Rectal smooth muscle tissue (tissue), 1 donor: Measurements from ENCODE around the gene CDH13.

Experiments used
- H3K27ac ChIP-seq: one replicate; pipeline ENCODE4 v1.7.0; 2013; ENCODE audit warnings: low read depth, low read length, inconsistent platforms
- H3K27me3 ChIP-seq: one replicate; pipeline ENCODE4 v1.7.0; 2013; ENCODE audit warnings: low read length; ENCODE audit not compliant: control insufficient read depth, insufficient read depth
- H3K36me3 ChIP-seq: one replicate; pipeline ENCODE4 v1.7.0; 2013; ENCODE audit warnings: low read length; ENCODE audit not compliant: control insufficient read depth, insufficient read depth
- H3K4me1 ChIP-seq: one replicate; pipeline ENCODE4 v1.7.0; 2013; ENCODE audit warnings: low read length; ENCODE audit not compliant: control insufficient read depth, insufficient read depth
- H3K4me3 ChIP-seq: one replicate; pipeline ENCODE4 v1.7.0; 2013; ENCODE audit warnings: low read length
- H3K9ac ChIP-seq: one replicate; pipeline ENCODE4 v1.7.0; 2013; ENCODE audit warnings: low read length

The CDH13 gene

GRCh38 chr16:83464991-83465390, 838.2 kb downstream of the CDH13 start:
- no peaks in the 10 kb centered on the region for H3K4me1 ChIP-seq
- no peak overlapping the region for H3K4me3 ChIP-seq
- no peaks in the 10 kb centered on the region for H3K36me3 ChIP-seq
- H3K27ac ChIP-seq, result no peak overlapping the region
- no peaks in the 10 kb centered on the region for H3K27me3 ChIP-seq
- no peak overlapping the region for H3K9ac ChIP-seq

DNA sequence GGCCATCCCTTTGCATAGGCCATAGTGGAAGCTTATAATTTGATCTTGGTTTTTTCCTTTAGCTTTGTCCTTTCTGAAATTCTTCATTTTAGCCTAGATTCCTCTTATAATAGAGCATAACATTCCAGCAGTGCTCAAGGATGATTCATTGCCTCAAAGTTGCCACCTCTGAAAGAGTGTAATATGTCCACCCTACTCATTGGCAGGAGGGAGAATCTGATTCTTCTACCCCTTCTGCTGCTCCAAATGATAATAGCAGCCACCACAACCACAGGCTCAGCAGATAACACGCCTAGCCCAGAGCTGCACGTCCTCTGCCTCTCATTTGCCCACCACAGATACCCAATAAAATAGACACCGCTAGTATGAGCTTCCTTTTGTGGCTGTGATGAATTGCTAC, 843.6 kb downstream of the CDH13 start:
- Histone ChIP-seq H3K27me3 (no peaks in the 10 kb centered on the region), H3K4me1 (no peaks in the 10 kb centered on the region), H3K36me3 (no peaks in the 10 kb centered on the region), H3K9ac (no peak overlapping the region), H3K4me3 (no peak overlapping the region), H3K27ac (no peak overlapping the region)

GRCh38 chr16:83472776-83473501, 846.2 kb downstream of the CDH13 start:
- H3K4me3 ChIP-seq, result no peak overlapping the region
- H3K36me3 ChIP-seq, result no peaks in the 10 kb centered on the region
- no peak overlapping the region for H3K27ac ChIP-seq
- no peak overlapping the region for H3K9ac ChIP-seq
- H3K27me3 ChIP-seq, result no peaks in the 10 kb centered on the region
- no peaks in the 10 kb centered on the region for H3K4me1 ChIP-seq

DNA sequence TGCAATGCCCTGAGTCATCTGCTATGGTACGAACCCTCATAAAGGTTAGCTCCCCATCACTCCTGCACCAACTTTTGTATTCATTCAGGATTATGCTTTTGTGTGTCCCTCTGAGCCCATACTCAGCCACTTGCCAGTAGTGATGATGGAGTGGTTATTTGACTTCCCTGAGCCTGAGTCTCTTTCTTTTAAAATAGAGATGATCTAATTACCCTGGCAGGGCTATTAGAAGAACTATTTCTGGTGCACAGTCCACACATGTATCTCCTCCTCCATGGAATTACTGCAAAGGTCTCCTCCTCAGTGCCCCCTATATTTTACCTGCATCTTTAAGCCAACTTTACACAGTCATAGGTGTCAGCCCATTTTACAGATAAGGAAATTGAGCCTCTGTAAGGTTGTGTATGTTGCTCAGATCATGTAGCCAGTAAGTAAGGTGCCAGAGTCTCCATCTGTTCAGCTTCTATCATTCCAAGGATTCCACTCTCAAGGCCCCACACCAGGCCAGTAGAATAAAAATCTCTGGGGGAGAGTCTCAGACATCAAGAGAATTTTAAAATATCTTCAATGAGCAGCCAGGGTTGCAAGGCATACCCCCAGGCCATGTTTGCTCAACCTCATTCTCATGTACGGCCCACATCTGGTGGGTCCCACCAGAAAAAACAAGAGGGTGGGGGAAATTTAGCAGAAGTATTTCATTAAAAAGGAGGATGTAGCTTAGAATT, 847.3 kb downstream of the CDH13 start:
- Histone ChIP-seq H3K4me3 (no peak overlapping the region), H3K9ac (no peak overlapping the region), H3K36me3 (no peaks in the 10 kb centered on the region), H3K27me3 (no peaks in the 10 kb centered on the region), H3K27ac (no peak overlapping the region), H3K4me1 (no peaks in the 10 kb centered on the region)

DNA sequence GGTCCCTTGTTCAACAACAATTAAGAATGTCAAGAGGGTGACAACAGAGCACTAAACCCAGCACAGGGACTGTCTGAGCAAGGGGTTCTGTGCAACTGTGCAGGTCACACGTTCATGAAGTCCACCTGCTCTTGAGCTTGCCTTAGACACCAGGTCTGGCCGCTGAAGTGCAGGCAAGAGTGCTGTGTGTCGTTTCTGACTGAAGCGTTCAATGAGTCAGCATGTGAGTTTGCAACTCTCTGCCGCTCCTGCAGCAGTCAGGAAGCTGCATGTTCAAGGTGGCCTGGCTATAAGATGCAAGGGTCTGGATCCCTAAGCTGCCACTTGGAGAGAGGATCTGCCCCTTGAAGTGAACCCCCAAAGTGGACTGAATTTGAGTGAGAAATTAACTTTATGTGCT, 848.3 kb downstream of the CDH13 start:
- Histone ChIP-seq H3K4me1 (no peaks in the 10 kb centered on the region), H3K36me3 (no peaks in the 10 kb centered on the region), H3K4me3 (no peak overlapping the region), H3K9ac (no peak overlapping the region), H3K27ac (no peak overlapping the region), H3K27me3 (no peaks in the 10 kb centered on the region)

GRCh38 chr16:83481589-83481988, 854.8 kb downstream of the CDH13 start:
- no peak overlapping the region for H3K27ac ChIP-seq
- H3K9ac ChIP-seq, result no peak overlapping the region
- H3K27me3 ChIP-seq, result no peaks in the 10 kb centered on the region
- H3K36me3 ChIP-seq, result no peaks in the 10 kb centered on the region
- H3K4me1 ChIP-seq, result no peaks in the 10 kb centered on the region
- no peak overlapping the region for H3K4me3 ChIP-seq

DNA sequence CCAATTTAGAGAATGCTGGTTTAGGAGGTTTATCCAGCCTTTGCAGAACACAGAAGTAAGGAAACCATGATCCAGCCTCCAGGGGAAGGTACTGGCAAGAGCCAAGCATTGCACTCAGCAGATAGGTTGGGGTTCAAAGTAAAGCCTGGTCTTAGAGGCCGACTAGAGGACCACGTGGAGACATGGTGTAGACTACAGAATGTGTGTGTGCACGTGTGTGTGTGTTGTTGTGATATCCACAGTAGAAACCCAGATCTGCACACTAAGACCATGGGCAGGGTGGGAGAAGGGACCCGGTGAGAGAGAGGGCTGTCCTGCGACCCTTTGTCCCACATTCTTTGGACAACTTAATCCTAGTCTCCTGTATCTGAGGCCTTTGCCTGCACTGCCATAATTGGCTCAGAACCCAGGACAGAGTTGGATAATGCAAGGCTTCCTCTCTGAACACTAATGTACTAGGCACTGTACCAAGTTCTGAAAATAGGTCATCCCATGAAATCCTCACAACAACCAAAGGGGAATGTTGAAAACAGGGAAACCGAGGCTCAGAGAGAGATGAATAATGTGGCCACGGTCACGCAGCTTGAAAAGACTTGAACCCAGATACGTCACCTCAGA, 855.9 kb downstream of the CDH13 start:
- Histone ChIP-seq H3K27me3 (no peaks in the 10 kb centered on the region), H3K27ac (no peak overlapping the region), H3K4me3 (no peak overlapping the region), H3K36me3 (no peaks in the 10 kb centered on the region), H3K9ac (no peak overlapping the region), H3K4me1 (no peaks in the 10 kb centered on the region)

DNA sequence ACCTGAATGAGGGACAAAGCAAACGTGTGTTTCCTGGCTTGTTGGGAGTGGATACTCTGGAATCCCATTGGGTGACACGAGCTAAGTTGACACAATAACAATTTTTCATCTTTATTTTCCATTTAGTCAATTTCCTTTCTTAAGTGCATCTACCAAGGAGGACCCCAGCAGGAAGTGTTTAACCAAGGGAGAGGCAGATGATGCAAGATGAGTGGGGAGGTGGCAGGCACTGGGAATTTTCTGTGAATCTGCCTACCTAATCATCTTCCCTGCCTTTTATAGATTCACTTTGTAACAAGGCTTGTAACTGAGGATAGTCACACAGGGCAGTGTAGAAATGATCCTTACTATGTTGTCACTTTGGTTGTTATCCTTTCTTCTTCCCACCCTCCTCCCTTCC, 863.3 kb downstream of the CDH13 start:
- H3K4me1 ChIP-seq, result peaks cover 3% of the 10 kb centered on the region
- H3K9ac ChIP-seq, result no peak overlapping the region
- H3K27ac ChIP-seq, result no peak overlapping the region
- H3K27me3 ChIP-seq, result no peaks in the 10 kb centered on the region
- H3K36me3 ChIP-seq, result no peaks in the 10 kb centered on the region
- no peak overlapping the region for H3K4me3 ChIP-seq

- Histone ChIP-seq H3K36me3 (no peaks in the 10 kb centered on the region), H3K27me3 (no peaks in the 10 kb centered on the region), H3K9ac (no peak overlapping the region), H3K4me3 (no peak overlapping the region), H3K4me1 (peaks cover 3% of the 10 kb centered on the region), H3K27ac (no peak overlapping the region)
These were observed 867.7 kb downstream of the CDH13 start for GRCh38 chr16:83494459-83494858.

- no peaks in the 10 kb centered on the region for H3K27me3 ChIP-seq
- no peak overlapping the region for H3K4me3 ChIP-seq
- H3K4me1 ChIP-seq, result no peaks in the 10 kb centered on the region
- no peak overlapping the region for H3K27ac ChIP-seq
- no peak overlapping the region for H3K9ac ChIP-seq
- no peaks in the 10 kb centered on the region for H3K36me3 ChIP-seq
These were observed 874.7 kb downstream of the CDH13 start for GRCh38 chr16:83501481-83501880.

DNA sequence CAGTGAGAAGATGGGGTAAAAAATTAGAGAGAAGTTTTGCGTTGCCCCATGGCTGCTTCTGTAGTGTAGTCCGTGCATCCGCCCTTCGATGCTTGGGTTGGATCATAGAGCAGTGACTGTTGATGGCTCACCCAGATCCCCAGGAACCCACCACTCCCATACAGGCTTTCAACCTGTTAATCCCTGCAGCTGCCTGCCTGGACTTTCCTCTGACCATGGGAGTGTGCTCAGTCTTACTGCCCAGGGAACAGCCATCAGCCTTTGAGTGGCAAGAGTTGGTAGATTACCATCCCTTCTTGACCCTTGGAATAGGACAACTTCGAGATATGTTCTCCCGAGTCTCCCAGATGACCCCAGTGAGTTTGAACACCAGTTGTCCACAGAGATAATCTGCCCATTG, 881.5 kb downstream of the CDH13 start:
- no peaks in the 10 kb centered on the region for H3K36me3 ChIP-seq
- H3K4me3 ChIP-seq, result no peak overlapping the region
- no peaks in the 10 kb centered on the region for H3K4me1 ChIP-seq
- H3K27me3 ChIP-seq, result no peaks in the 10 kb centered on the region
- H3K27ac ChIP-seq, result no peak overlapping the region
- H3K9ac ChIP-seq, result no peak overlapping the region

GRCh38 chr16:83509316-83509715, 882.5 kb downstream of the CDH13 start:
- H3K4me1 ChIP-seq, result no peaks in the 10 kb centered on the region
- H3K27me3 ChIP-seq, result no peaks in the 10 kb centered on the region
- no peak overlapping the region for H3K27ac ChIP-seq

More at GRCh38 chr16:83509316-83509715, 882.5 kb downstream of the CDH13 start:
- Histone ChIP-seq H3K9ac (no peak overlapping the region), H3K4me3 (no peak overlapping the region), H3K36me3 (no peaks in the 10 kb centered on the region)
